ENCODE results near the gene EHD1.
A peak's percentile ranks its signal among the peaks of the same experiment; 100 is the strongest.

The EHD1 gene

DNA sequence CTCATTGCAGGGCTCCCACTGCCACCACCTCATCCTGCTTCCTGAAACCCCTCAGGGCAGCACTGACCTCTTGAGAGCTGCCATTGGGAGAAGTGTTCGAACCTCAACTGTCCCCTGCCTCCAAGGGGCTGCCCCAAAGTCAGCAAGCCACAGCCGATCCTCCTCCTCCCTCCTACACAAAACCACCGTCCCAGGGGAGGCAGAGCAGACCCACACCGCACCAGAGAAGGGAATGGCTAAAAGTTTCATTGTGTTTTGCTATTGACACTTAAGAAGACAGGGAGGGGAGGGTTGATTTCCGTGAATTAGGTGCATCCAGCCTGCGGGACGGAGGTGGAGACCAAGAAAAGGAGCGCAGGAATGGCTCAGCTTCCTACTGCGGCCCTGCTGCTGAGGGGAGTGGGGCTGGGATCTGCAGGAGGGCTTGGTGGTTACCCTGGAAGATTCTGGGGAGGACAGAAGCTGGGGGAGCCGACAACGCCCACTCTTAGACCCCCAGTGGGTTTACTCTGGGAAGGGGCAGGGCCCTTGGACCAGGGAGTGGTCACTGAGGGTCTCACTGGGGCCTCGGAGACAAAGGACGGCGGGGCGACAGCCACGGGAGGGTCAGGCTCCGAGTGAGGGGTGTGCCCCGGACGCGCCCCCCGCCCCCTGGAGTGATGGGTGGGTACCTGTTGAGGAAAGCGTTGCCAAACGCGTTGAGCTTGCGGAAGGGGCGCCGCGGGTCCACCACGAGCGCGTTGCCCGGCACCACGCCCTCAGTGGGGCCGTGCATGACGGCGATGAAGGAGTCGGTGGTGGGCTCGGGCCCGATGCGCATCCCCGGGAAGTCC, 815 bp downstream of the EHD1 start:
- DNase-seq (ENCODE audit: low read depth): peak; percentile 46
- no peaks in the 10 kb centered on the region for H3K27me3 ChIP-seq (replicated peaks; ENCODE audit: control insufficient read depth, insufficient read depth, low read length)
- H3K4me3 ChIP-seq (ENCODE audit: low read length): peak overlapping the region; percentile 86
- H3K4me1 ChIP-seq (ENCODE audit: control insufficient read depth, insufficient read depth, low read length): peaks cover 54% of the 10 kb centered on the region
- peak overlapping the region; percentile 88 for H3K9ac ChIP-seq (ENCODE audit: low read length)
- peaks cover 14% of the 10 kb centered on the region for H3K36me3 ChIP-seq (ENCODE audit: control insufficient read depth, insufficient read depth, low read length, severe bottlenecking)
- H3K9me3 ChIP-seq (ENCODE audit: control insufficient read depth, low read length): no peaks in the 10 kb centered on the region

DNA sequence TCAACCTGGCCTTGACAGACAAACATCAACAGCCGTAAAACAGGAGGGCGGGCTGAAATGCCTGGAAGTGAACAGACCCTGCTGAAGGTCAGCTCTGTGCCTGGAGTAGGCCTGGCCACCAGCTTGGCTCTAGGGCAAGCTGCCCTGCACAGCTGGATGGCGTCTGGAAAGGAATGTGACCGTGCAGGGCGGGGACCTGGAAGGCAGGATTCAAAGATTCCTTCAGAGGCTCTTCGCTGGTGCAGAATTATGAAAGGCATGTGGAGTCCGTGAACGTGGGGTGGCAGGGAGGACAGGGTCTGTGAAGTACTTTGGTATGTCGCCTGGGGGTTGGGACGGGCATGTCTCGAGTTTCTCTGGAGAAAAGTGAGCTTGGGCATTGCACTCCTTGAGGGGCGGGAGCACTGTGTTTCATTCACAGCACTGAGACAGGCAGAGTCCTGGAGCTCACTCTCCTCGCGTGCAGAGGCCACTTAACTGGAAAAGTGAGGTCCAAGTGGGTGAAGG, 1.5 kb downstream of the EHD1 start:
- Histone ChIP-seq H3K9me3 (ENCODE audit: control insufficient read depth, low read length) (no peaks in the 10 kb centered on the region), H3K27me3 (replicated peaks; ENCODE audit: control insufficient read depth, insufficient read depth, low read length) (no peaks in the 10 kb centered on the region), H3K4me3 (ENCODE audit: low read length) (peak overlapping the region; percentile 86), H3K9ac (ENCODE audit: low read length) (peak overlapping the region; percentile 88), H3K4me1 (ENCODE audit: control insufficient read depth, insufficient read depth, low read length) (peaks cover 54% of the 10 kb centered on the region), H3K36me3 (ENCODE audit: control insufficient read depth, insufficient read depth, low read length, severe bottlenecking) (peaks cover 19% of the 10 kb centered on the region)
- DNase-seq (ENCODE audit: low read depth): peak; percentile 92

DNA sequence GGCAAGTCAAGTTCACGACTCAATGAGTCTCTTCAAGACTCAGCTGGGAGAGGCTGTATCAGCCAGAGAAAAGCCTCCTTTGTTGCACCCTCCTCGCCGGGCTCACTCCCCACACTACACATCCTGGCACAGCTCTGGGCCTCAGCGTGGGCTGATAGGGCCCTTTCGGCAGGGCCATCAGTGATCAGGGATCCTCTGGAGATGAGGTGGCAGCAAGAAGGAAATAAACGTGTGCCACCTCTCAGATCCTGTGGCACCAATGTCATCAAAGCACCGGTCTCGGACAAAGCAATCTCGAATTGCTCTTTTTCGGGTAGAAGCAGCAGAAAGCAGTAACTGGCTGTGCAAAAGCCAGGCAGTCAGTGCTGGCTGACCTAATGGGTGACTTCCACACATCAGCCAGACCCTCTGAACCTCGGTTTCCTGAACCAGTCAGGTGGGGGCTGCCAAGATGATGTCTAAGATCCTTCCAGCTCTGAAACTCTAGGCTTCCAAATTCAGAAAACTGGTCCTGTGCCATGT, 2.1 kb downstream of the EHD1 start:
- H3K27me3 ChIP-seq (replicated peaks; ENCODE audit: control insufficient read depth, insufficient read depth, low read length): no peaks in the 10 kb centered on the region
- no peaks in the 10 kb centered on the region for H3K9me3 ChIP-seq (ENCODE audit: control insufficient read depth, low read length)
- peaks cover 25% of the 10 kb centered on the region for H3K36me3 ChIP-seq (ENCODE audit: control insufficient read depth, insufficient read depth, low read length, severe bottlenecking)
- no peak for DNase-seq (ENCODE audit: low read depth)
- peaks cover 54% of the 10 kb centered on the region for H3K4me1 ChIP-seq (ENCODE audit: control insufficient read depth, insufficient read depth, low read length)
- peak overlapping the region; percentile 86 for H3K4me3 ChIP-seq (ENCODE audit: low read length)
- peak overlapping the region; percentile 88 for H3K9ac ChIP-seq (ENCODE audit: low read length)

DNA sequence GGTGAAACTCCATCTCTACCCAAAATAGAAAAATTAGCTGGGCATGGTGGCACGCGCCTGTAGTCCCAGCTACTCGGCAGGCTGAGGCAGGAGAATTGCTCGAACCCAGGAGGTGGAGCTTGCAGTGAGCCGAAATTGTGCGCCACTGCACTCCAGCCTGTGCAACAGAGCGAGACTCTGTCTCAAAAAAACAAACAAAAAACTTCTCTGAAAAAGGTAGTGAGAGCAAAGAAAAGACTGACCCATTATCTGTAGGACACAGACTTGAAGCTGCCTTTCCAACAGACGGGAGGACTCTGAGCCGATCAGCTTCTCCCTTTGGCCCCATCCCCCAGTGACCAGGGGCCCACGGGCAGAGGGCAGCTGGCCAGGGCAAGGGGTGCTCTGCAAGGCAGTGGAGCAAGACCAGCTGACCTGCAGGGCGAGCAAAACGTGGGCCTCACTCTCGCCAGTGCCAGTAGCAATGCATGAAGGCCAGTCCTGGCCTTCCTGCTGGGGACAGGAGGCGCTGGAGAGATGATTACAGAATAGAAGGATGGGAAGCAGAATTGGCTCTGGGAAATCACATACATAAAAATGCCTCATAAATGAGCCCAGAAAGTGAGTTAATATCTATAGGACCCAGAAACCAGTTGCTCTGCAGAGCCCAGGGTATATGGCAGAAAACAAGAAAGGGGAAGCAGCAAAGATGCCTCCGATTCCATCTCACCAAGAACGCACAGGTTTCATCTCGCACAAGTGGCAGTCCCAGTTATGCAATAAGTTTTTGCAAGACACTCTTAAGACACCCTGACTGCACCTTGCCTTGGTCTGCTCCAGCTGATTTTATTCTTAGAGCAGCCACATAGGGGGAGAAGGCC, 2.8 kb downstream of the EHD1 start:
- H3K9me3 ChIP-seq (ENCODE audit: control insufficient read depth, low read length): no peaks in the 10 kb centered on the region
- H3K9ac ChIP-seq (ENCODE audit: low read length): peak overlapping the region; percentile 88
- H3K36me3 ChIP-seq (ENCODE audit: control insufficient read depth, insufficient read depth, low read length, severe bottlenecking): peaks cover 28% of the 10 kb centered on the region
- peaks cover 55% of the 10 kb centered on the region for H3K4me1 ChIP-seq (ENCODE audit: control insufficient read depth, insufficient read depth, low read length)
- H3K4me3 ChIP-seq (ENCODE audit: low read length): peak overlapping the region; percentile 86
- H3K27me3 ChIP-seq (replicated peaks; ENCODE audit: control insufficient read depth, insufficient read depth, low read length): no peaks in the 10 kb centered on the region
- DNase-seq (ENCODE audit: low read depth): no peak

DNA sequence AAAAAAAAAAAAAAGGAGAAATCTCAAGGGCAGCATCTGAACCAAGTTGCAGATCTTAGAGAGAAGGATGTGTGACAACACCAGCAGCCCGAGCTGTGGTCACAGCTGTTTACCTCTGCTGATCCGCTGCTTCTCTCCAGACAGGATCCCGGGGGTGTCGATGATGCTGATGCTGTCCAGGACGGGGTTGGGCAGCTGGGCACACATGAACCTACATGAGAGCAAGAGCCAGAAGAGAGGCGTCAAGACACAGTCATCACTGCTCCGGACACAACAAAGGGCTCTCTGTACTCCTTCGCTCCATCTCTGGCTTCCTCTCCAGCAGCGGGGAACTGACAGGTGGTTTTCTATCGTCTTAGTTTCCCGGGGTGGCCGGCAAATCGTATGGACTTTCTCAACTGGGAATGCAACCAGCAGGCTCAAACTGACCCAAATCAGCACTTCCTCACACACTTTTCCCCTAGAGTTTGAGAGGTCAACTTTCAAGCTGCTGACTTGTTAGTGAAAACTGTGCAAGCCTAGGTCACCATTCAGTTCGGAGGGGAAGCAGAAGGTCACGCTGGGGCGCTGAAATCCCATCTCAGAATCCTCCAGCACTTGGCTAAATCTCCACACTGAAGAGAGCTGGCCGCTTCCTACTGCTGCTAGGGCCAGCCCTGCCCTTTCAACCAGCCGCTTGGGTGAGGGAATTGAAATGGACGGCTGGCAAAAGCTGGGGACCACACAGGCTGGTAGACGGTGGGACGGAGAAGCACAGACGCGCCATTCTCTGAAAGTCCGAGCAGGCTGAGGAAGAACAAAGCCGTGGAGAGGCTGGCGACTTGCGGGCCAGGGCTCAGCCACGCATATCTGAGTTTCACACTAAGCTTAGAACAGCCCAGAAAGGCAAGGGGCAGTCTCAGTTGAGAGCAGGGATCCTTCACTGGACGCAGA, 3.8 kb downstream of the EHD1 start:
- DNase-seq (ENCODE audit: low read depth): no peak
- H3K9ac ChIP-seq (ENCODE audit: low read length): no peak overlapping the region
- H3K4me1 ChIP-seq (ENCODE audit: control insufficient read depth, insufficient read depth, low read length): peaks cover 55% of the 10 kb centered on the region
- peaks cover 28% of the 10 kb centered on the region for H3K36me3 ChIP-seq (ENCODE audit: control insufficient read depth, insufficient read depth, low read length, severe bottlenecking)
- no peaks in the 10 kb centered on the region for H3K9me3 ChIP-seq (ENCODE audit: control insufficient read depth, low read length)
- H3K4me3 ChIP-seq (ENCODE audit: low read length): no peak overlapping the region
- H3K27me3 ChIP-seq (replicated peaks; ENCODE audit: control insufficient read depth, insufficient read depth, low read length): no peaks in the 10 kb centered on the region

DNA sequence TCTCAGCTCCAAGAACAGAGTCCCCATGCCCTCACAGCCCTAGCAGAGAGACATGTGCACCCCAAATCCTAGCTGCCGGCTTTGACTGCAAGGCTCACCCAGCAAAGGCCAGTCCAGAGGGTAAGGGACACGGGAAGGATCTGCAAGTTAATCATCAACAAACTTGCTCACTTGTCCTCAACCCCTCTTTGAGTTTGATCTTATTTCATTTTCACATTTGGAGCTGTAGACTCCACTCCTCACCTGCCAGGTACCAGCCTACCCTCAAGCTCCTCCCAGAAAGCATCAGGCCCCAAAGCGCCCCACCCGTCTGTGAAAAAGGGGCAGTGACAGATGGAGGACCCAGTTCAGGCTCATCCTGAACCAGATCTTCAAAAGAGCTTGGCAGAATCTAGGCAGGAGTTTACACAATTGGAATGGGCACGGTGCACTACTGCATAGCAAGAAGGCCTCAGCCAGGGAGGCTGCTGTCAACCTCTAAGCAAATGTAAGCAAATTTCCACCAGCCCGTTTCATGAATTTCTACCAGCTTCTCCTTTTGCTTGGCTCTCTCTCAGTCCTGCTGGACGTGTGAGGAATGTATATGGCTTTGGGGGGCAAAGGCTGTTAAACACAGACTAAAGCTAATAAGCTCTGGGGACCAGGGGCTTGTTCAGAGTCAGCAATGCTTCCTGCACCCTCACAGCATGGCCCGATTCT, 5.5 kb downstream of the EHD1 start:
- H3K9me3 ChIP-seq (ENCODE audit: control insufficient read depth, low read length): no peaks in the 10 kb centered on the region
- no peak overlapping the region for H3K9ac ChIP-seq (ENCODE audit: low read length)
- peaks cover 36% of the 10 kb centered on the region for H3K36me3 ChIP-seq (ENCODE audit: control insufficient read depth, insufficient read depth, low read length, severe bottlenecking)
- no peaks in the 10 kb centered on the region for H3K27me3 ChIP-seq (replicated peaks; ENCODE audit: control insufficient read depth, insufficient read depth, low read length)
- no peak for DNase-seq (ENCODE audit: low read depth)
- peaks cover 61% of the 10 kb centered on the region for H3K4me1 ChIP-seq (ENCODE audit: control insufficient read depth, insufficient read depth, low read length)
- no peak overlapping the region for H3K4me3 ChIP-seq (ENCODE audit: low read length)

DNA sequence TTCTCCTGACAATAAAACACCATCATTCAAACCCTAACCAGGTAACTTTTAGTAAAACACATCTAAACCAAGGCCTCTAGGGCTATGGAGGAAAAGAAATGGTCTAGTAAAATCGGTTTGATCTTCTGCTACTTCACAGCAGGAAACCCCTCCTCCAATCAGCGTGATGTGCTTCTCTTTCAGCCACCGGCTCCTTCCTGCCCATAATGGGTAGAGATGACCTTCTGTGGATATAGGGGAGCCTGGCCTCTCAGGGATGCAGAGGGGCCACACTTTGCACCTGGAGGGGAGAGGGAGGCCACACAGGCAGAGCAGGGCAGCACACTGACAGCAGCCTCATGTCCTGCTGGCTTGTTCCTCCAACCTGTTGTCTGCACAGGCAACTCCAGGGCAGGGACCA, 6.9 kb downstream of the EHD1 start:
- no peak for DNase-seq (ENCODE audit: low read depth)
- H3K9me3 ChIP-seq (ENCODE audit: control insufficient read depth, low read length): no peaks in the 10 kb centered on the region
- no peaks in the 10 kb centered on the region for H3K27me3 ChIP-seq (replicated peaks; ENCODE audit: control insufficient read depth, insufficient read depth, low read length)
- H3K9ac ChIP-seq (ENCODE audit: low read length): no peak overlapping the region
- H3K36me3 ChIP-seq (ENCODE audit: control insufficient read depth, insufficient read depth, low read length, severe bottlenecking): peaks cover 38% of the 10 kb centered on the region
- H3K4me3 ChIP-seq (ENCODE audit: low read length): no peak overlapping the region
- H3K4me1 ChIP-seq (ENCODE audit: control insufficient read depth, insufficient read depth, low read length): peaks cover 53% of the 10 kb centered on the region

DNA sequence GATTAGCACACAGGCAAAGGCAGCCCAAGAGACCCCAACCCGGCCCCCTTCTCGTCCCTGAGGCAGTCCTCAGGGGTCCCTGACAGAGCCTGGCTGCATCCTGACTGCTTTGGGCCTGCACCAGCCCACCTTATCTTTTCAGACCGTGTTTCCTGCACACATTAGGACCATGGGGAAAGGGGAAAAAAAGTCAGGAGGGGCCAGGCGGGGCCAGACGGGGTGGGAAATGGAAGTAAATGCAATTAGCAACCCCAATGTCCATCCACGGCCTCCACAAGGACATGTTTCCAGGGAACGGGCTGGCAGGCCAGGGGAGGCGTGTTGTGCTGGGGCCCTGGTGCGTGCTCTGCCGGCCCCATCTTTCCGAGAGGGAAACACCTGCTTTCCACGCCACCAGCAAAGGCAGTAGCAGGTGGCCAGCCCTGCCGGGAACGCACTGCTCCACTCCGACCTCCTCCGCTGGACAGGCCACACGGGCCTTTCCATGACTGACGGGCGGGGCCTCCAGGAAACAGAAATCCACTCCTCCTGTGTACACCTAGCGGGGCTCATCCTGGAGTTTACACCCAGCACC, 7.4 kb downstream of the EHD1 start:
- H3K9me3 ChIP-seq (ENCODE audit: control insufficient read depth, low read length): no peaks in the 10 kb centered on the region
- peaks cover 52% of the 10 kb centered on the region for H3K4me1 ChIP-seq (ENCODE audit: control insufficient read depth, insufficient read depth, low read length)

DNA sequence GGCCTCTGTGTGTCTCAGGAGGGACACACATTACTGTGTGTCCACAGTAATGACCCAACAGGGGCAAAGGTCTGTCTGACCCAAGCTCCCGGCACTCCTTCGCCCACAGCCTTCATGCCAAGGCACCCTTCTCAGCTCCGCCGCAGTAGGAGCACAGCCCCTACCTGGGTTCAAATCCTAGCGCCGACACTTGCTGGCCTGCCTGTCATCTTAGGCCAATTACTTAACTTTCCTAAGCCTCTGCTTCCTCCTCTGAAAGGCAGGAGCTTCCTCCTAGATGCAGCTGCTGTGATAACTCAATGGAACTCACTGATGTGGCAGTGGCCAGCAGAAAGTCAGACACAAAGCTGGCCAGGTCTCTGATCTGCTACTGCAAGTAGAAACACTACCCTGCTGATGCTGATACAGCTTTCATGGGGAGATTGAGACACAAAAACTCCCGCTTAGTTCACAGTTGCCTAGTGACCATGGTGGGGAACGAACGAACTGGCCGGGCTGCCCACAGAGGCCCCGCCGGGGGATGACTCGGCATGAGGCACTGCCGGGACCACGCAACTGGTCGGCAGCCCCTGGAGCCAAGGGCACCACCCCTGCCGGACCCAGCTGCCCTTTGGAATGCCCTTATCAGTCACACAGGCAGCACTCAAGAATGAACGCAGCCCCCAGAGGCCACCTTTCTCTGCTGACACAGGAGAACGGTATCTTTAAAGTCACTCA, 8.1 kb downstream of the EHD1 start:
- Histone ChIP-seq H3K9me3 (ENCODE audit: control insufficient read depth, low read length) (no peaks in the 10 kb centered on the region), H3K36me3 (ENCODE audit: control insufficient read depth, insufficient read depth, low read length, severe bottlenecking) (peaks cover 38% of the 10 kb centered on the region), H3K4me1 (ENCODE audit: control insufficient read depth, insufficient read depth, low read length) (peaks cover 51% of the 10 kb centered on the region), H3K27me3 (replicated peaks; ENCODE audit: control insufficient read depth, insufficient read depth, low read length) (no peaks in the 10 kb centered on the region), H3K9ac (ENCODE audit: low read length) (peak overlapping the region; percentile 49), H3K4me3 (ENCODE audit: low read length) (peak overlapping the region; percentile 42)
- peak; percentile 79 for DNase-seq (ENCODE audit: low read depth)

More for the DNA sequence above, 7.4 kb downstream of the EHD1 start:
- no peak for DNase-seq (ENCODE audit: low read depth)
- Histone ChIP-seq H3K9ac (ENCODE audit: low read length) (peak overlapping the region; percentile 4), H3K27me3 (replicated peaks; ENCODE audit: control insufficient read depth, insufficient read depth, low read length) (no peaks in the 10 kb centered on the region), H3K4me3 (ENCODE audit: low read length) (no peak overlapping the region), H3K36me3 (ENCODE audit: control insufficient read depth, insufficient read depth, low read length, severe bottlenecking) (peaks cover 38% of the 10 kb centered on the region)
